Measurements from ENCODE around the gene PRR35.

PRR35 gene

DNA sequence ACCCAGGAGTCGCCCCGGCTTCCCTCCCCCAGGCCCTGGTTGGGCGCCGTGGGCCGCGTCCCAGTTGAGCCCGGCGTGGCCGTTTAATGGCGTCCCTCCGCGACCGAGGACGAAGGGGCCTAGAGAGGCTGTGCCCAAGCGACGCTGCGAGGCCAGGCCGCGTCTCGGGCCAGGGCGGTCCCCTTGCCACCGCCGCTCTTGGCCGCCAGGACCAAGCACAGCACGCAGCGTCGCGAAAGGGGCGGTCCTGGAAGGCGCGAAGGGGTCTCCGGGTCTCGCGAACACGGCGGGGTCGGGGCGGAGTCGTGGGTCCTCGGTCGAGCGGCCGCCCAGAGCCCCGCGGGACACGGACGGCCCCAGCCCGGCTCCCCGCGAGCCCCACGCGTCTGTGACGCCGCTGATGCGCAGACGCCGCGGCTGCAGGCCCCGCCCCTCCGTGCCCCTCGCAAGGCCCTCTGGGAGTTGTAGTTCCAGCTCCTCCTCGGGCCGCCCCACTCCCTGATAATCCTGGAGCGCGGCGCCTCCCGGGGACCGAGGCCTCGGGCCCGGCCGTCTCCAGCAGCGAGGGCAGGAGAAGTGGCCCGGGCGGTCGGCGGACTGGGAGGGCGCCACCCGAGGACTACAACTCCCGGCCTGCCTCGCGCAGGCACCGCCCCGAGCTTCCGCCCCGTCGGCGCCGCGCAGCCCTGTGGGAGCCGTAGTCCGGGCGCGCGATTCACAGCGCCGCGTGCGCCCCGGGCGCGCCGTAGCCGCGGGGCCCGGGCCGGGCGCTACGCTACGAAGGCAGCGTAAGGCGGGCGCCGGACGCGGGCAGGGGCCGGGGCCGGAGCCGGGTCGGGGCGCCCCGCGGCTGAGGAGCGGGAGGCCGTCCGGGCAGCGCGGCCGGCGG is 32.9 kb upstream of the PRR35 start, which contains the start of gene CAPN15:
Gene CAPN15, plus strand, starts transcription at position 698 of the 889 bp plus-strand sequence. CDS start 19,127 bp downstream, outside the sequence.
- Histone ChIP-seq H3K9ac (peak within 1 kb of the TSS; percentile 92), H3K4me1 (peaks cover 76% of the 10 kb centered on the region), H3K36me3 (peaks cover 56% of the 10 kb centered on the region), H3K9me3 (no peaks in the 10 kb centered on the region), H3K27me3 (no peaks in the 10 kb centered on the region), H3K4me2 (peak within 1 kb of the TSS; percentile 97), H3K4me3 (peak within 1 kb of the TSS; percentile 96), H3K27ac (peak within 1 kb of the TSS; percentile 95), H4K20me1 (peaks cover 77% of the 10 kb centered on the region)
- no peak for TF ChIP-seq Cebpa-rat (IDR thresholded peaks at IDR 0.05)

DNA sequence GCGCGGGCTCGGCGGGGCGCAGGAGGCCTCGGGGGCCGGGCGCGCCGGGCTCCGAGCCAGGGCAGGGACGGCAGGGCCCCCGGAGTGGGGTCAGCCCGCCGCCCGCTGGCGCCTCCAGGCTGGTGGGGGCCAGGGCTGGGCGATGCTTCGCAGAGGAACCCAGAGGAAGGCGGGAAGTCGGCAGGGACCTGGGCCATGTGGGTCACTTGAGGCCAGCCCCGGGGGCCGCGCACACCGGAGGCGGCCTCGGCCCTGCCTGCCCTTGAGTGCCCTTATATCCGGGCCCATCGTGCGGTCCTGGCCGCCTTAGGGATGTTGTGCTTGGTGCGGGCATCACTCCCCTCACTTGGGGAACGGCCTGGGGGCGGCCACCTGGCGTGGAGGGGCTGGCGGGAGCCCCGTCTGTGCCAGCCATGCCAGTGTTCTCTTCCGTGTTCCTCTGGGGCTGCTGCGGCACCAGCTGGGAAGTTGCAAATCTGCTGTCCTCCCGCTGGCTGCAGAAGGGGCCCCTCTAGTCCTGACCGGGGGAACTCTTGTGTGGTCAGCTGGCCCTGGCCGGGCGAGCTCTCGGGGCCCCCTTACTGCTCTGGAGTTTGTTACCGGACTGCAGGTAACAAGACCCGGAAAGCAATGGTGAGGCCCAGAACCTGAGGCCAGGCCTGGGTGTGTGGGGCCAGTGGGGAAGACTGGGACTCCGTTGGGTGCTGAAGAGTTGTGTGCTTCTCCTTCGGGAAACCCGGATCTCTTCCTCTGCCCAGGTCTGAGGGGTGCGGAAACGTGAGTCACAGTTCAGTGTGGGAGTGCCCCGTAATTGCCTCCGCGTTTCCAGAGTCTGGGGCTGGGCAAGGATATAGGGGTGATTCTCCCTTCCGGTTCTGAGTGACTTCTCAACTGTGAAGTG is 31.8 kb upstream of the PRR35 start:
- H3K4me2 ChIP-seq, result peak overlapping the region; percentile 97
- peak overlapping the region; percentile 92 for H3K9ac ChIP-seq
- peak overlapping the region; percentile 95 for H3K27ac ChIP-seq
- H3K4me1 ChIP-seq, result peaks cover 69% of the 10 kb centered on the region
- H3K9me3 ChIP-seq, result no peaks in the 10 kb centered on the region
- H3K27me3 ChIP-seq, result no peaks in the 10 kb centered on the region
- peaks cover 83% of the 10 kb centered on the region for H4K20me1 ChIP-seq
- no peak for TF ChIP-seq Cebpa-rat (IDR thresholded peaks at IDR 0.05)
- H3K4me3 ChIP-seq, result peak overlapping the region; percentile 96
- peaks cover 54% of the 10 kb centered on the region for H3K36me3 ChIP-seq

DNA sequence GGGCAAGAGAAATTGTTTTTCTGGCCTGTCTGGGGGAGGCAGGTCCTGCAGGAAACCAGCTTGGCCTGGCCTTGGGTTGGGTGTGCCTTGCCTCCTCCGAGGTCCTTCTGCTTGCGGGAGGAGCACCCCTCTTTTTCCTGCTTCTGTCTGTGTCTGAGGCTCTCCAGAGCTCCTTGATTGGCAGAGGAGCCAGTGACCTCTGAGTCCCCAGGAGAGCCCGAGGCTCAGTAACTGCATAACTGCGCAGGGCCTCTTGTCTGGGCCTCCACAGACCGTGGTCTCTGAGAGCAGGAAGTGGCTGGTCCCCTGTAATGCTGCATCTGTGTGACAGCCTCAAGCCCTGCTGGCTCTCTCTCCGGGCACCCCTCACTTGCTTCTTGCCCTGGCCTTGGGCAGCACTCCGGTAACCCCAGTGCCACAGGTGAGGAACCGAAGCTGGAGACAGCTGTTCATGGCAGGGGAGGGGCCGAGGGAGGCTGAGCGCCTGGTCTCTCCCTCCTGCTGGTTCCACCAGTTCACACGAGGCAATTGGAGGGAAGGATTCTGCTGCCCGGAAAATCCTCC is 31.1 kb upstream of the PRR35 start:
- TF ChIP-seq Cebpa-rat (IDR thresholded peaks at IDR 0.05), result no peak
- peaks cover 56% of the 10 kb centered on the region for H3K36me3 ChIP-seq
- H3K9me3 ChIP-seq, result no peaks in the 10 kb centered on the region
- peak overlapping the region; percentile 92 for H3K9ac ChIP-seq
- H3K4me3 ChIP-seq, result peak overlapping the region; percentile 96
- H3K27ac ChIP-seq, result peak overlapping the region; percentile 95
- H3K4me1 ChIP-seq, result peaks cover 69% of the 10 kb centered on the region
- no peaks in the 10 kb centered on the region for H3K27me3 ChIP-seq
- peaks cover 87% of the 10 kb centered on the region for H4K20me1 ChIP-seq
- H3K4me2 ChIP-seq, result peak overlapping the region; percentile 97

DNA sequence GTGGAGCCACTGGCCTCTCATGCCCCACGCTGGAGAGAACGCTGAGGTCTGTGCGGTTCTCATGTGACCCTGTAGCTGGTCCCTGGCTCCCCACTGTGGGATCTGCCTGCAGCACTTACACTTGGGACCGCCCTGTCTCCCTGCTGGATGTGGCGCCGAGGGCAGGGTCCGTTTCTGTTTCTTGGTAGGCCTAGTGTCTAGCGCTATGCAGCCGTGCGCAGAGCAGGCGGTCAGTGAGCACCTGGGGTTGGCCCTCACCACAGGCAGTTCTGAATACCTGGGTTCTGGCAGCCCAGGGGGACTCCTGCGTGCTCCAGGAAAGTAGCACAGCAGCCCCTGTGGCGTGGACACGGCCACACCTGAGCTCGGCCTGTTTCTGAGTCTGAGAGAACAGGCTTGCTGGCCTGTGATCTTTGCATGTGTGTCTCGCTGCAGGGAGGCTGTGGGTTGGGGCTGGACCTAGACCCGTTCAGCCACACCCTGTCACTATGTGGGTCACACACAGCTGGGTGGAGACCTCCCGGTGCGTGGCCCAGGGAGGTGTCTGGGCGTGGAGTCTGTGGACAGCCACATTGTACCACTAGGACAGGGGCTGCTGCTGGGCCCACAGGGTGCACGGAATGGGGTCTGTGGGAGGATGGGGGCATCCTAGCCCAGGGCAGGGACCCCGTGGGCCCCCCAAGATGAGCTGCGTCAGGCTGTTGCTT is 29.9 kb upstream of the PRR35 start:
- TF ChIP-seq Cebpa-rat (IDR thresholded peaks at IDR 0.05), result no peak
- Histone ChIP-seq H3K9me3 (no peaks in the 10 kb centered on the region), H3K36me3 (peaks cover 56% of the 10 kb centered on the region), H3K9ac (peak overlapping the region; percentile 92; the same call in 1 of the 2 replicates), H3K4me2 (peak overlapping the region; percentile 97), H3K4me3 (no peak overlapping the region), H3K27ac (no peak overlapping the region), H3K4me1 (peaks cover 60% of the 10 kb centered on the region), H3K27me3 (no peaks in the 10 kb centered on the region), H4K20me1 (peaks cover 88% of the 10 kb centered on the region)

DNA sequence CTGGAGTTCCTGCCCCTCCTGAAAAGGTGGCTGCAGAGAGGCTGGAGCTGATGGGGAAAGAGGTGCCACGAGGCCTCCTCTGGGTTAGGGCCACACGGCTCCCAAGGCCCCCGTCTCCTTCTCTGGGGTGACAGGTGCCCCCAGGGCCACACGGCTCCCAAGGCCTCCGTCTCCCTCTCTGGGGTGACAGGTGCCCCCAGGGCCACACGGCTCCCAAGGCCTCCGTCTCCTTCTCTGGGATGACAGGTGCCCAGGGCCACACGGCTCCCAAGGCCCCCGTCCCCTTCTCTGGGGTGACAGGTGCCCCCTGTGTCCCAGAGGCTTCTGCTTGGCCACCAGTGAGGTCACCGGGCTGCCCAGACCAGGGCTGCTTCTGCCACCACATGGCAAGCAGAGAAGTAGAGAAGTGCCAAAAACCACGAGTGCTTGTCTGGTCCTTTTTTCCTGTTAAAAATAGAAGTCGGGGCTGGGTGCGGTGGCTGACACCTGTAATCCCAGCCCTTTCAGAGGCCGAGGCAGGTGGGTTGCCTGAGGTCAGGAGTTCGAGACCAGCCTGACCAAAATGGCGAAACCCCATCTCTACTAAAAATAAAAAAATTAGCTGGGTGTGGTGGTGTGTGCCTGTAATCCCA is 28.6 kb upstream of the PRR35 start:
- Histone ChIP-seq H3K27ac (0 out of 2 replicates have a peak overlapping the region, but pooled peaks have one; percentile 4), H3K9me3 (no peaks in the 10 kb centered on the region), H3K9ac (no peak overlapping the region), H3K27me3 (no peaks in the 10 kb centered on the region), H3K36me3 (peaks cover 70% of the 10 kb centered on the region), H4K20me1 (peaks cover 88% of the 10 kb centered on the region), H3K4me1 (peaks cover 46% of the 10 kb centered on the region), H3K4me2 (0 out of 2 replicates have a peak overlapping the region, but pooled peaks have one; percentile 3), H3K4me3 (no peak overlapping the region)
- no peak for TF ChIP-seq Cebpa-rat (IDR thresholded peaks at IDR 0.05)

DNA sequence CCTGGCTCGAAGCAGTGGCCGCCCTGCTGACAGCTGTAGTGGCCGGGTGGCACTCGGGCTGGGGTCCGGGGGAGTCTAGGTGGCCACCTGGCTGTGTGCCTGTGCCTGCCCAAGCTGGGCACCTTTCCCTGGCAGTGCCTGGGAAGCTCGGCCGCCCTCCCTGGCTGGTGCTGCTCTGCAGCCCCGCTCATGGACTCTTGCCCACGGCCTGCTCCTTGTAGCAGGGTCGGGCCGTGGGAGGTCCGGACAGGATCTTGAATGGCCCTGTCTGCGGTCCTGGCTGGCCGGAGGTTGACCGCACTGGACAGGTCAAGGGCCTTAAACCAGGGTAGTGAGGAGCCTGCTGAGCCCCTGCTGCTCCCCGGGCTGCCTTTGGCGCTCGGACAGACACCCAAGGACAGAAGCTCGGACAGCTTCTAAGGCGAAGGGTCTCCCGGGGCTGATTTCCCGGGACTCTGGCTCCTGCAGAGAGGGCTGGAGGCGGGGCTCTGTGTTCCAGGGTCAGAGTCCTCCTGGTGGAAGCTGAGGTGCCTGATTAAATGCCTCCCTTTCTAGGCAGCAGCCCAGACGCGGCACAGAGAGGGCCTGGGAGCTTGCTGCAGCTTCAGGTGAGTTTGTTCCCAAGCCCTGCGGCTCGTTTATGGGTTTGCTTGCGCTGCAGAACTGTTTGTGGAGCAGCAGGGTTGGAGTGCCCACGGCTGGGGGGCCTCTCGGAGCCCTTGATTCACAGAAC is 26.6 kb upstream of the PRR35 start:
- peaks cover 46% of the 10 kb centered on the region for H3K4me1 ChIP-seq
- no peak overlapping the region for H3K27ac ChIP-seq
- no peak for TF ChIP-seq Cebpa-rat (IDR thresholded peaks at IDR 0.05)
- H3K9ac ChIP-seq, result no peak overlapping the region
- H3K4me2 ChIP-seq, result peak overlapping the region; percentile 16
- peaks cover 89% of the 10 kb centered on the region for H3K36me3 ChIP-seq
- H3K9me3 ChIP-seq, result no peaks in the 10 kb centered on the region
- peaks cover 100% of the 10 kb centered on the region for H4K20me1 ChIP-seq
- no peaks in the 10 kb centered on the region for H3K27me3 ChIP-seq
- H3K4me3 ChIP-seq, result no peak overlapping the region

DNA sequence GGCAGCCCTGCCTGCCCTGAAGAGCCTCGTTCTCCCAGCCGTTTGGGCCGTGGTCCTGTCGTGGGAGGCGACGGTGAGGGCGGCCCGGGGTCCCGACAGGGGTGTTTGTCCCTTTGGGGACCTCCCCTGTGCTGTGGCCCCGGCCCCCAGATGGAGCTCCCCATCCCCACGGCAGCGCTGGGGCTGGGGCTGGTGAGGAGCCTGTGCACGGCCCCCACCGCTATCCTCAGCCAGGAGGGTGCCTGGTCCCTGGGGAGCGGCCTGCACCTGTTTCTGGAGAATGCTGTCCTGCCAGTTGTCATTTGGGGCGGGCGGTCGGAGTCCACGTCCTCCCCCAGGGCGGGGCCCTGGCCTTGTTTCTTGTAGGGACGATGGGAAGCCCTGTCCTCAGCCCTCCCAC is 26.1 kb upstream of the PRR35 start:
- Histone ChIP-seq H3K9me3 (no peaks in the 10 kb centered on the region), H3K36me3 (peaks cover 93% of the 10 kb centered on the region)

DNA sequence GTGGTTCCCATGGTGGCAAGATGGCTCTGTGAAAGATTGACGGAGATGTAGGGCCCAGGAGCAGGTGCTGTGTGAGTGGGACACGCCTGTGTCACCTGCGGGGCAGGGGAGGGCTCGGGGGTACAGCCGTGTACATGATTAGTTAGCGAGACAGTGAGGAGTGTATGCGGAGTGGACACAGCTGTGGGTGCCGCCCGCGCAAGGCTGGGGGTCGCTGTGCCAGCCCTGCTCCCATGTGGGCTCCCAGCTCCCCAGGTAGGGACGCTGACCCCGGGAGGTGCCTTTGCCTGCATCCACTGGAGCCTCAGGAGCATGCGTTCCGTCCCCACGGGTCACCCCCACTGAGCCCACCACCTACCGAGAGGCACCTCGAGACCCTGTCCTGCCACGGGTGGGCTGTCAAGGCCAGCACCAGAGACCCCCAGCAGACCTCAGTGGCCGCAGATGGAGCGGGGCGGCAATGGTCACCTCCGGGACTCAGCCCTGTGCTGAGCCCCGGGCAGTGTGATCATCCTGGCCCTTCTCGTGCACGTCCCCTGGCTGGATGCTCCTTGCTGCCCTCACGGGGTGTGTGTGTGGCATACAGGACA is 25.2 kb upstream of the PRR35 start:
- no peaks in the 10 kb centered on the region for H3K9me3 ChIP-seq
- H3K9ac ChIP-seq, result no peak overlapping the region
- H3K4me2 ChIP-seq, result no peak overlapping the region
- TF ChIP-seq Cebpa-rat (IDR thresholded peaks at IDR 0.05), result no peak
- peaks cover 32% of the 10 kb centered on the region for H3K4me1 ChIP-seq
- H3K27ac ChIP-seq, result no peak overlapping the region
- no peak overlapping the region for H3K4me3 ChIP-seq
- no peaks in the 10 kb centered on the region for H3K27me3 ChIP-seq
- peaks cover 94% of the 10 kb centered on the region for H3K36me3 ChIP-seq
- peaks cover 100% of the 10 kb centered on the region for H4K20me1 ChIP-seq

More for the DNA sequence above, 26.1 kb upstream of the PRR35 start:
- H4K20me1 ChIP-seq, result peaks cover 100% of the 10 kb centered on the region
- peaks cover 40% of the 10 kb centered on the region for H3K4me1 ChIP-seq
- peak overlapping the region; percentile 16; the same call in 1 of the 2 replicates for H3K4me2 ChIP-seq
- H3K27ac ChIP-seq, result no peak overlapping the region
- no peak for TF ChIP-seq Cebpa-rat (IDR thresholded peaks at IDR 0.05)
- H3K4me3 ChIP-seq, result no peak overlapping the region
- no peaks in the 10 kb centered on the region for H3K27me3 ChIP-seq
- H3K9ac ChIP-seq, result no peak overlapping the region
